Neural progenitor cell (in vitro differentiated cells): ENCODE measurements around the gene TAX1BP1. TPM values are rescaled to one million over a fixed set of nuclear protein-coding genes. Genes with fewer than 3 reads are reported as not detected.

Experiments used
- DNase-seq: peaks from one replicate; pipeline ENCODE4 v3.0.0-alpha.2; 2016; ENCODE audit warnings: low spot score
- H2AFZ ChIP-seq: fragments of 200-600 bp; sonication (generic); replicated peaks from 2 replicates; pipeline ENCODE4 v1.6.1; 2016; ENCODE audit warnings: antibody characterized with exemption
- H3F3A ChIP-seq: fragments of 200-600 bp; sonication (generic); 2 replicates; pipeline ENCODE4 v1.6.1; 2016; ENCODE audit warnings: antibody characterized with exemption, low read depth
- H3K27ac ChIP-seq: fragments of 200-600 bp; sonication (generic); 2 replicates; pipeline ENCODE4 v1.5.1; 2016; ENCODE audit warnings: mild to moderate bottlenecking
- H3K27me3 ChIP-seq: fragments of 200-600 bp; sonication (generic); 2 replicates; pipeline ENCODE4 v1.6.1; 2016; ENCODE audit warnings: mild to moderate bottlenecking, moderate library complexity
- H3K36me3 ChIP-seq: fragments of 200-600 bp; sonication (generic); 2 replicates; pipeline ENCODE4 v1.5.1; 2016
- H3K4me1 ChIP-seq: fragments of 200-600 bp; sonication (generic); 2 replicates; pipeline ENCODE4 v1.6.1; 2016; ENCODE audit warnings: mixed run types
- H3K4me2 ChIP-seq: fragments of 200-600 bp; sonication (generic); 2 replicates; pipeline ENCODE4 v1.6.1; 2016
- H3K4me3 ChIP-seq: fragments of 200-600 bp; sonication (generic); 2 replicates; pipeline ENCODE4 v1.5.1; 2016
- H3K79me2 ChIP-seq: fragments of 200-600 bp; sonication (generic); 2 replicates; pipeline ENCODE4 v1.6.1; 2016; ENCODE audit warnings: low read depth
- H3K9ac ChIP-seq: fragments of 200-600 bp; sonication (generic); 2 replicates; pipeline ENCODE4 v1.6.1; 2016
- H3K9me3 ChIP-seq: fragments of 200-600 bp; sonication (generic); 2 replicates; pipeline ENCODE4 v1.5.1; 2016; ENCODE audit warnings: low read depth
- H4K20me1 ChIP-seq: fragments of 200-600 bp; sonication (generic); 2 replicates; pipeline ENCODE4 v1.6.1; 2016; ENCODE audit warnings: low read depth
- H3K27ac Mint-ChIP-seq: 3 replicates; pipeline ENCODE4 v1.8.0; 2021; ENCODE audit warnings: mixed read lengths
- H3K27me3 Mint-ChIP-seq: 2 replicates; pipeline ENCODE4 v1.8.0; 2022; ENCODE audit warnings: low read depth, mild to moderate bottlenecking, inconsistent platforms, moderate library complexity, mixed read lengths; ENCODE audit not compliant: insufficient read depth
- H3K36me3 Mint-ChIP-seq: 3 replicates; pipeline ENCODE4 v1.8.0; 2021; ENCODE audit warnings: mixed read lengths
- H3K4me1 Mint-ChIP-seq: 3 replicates; pipeline ENCODE4 v1.8.0; 2021; ENCODE audit warnings: mixed read lengths
- H3K4me3 Mint-ChIP-seq: 3 replicates; pipeline ENCODE4 v1.8.0; 2021; ENCODE audit warnings: mild to moderate bottlenecking, moderate library complexity, mixed read lengths
- H3K9me3 Mint-ChIP-seq: 3 replicates; pipeline ENCODE4 v1.8.0; 2020; ENCODE audit warnings: mixed read lengths
- EZH2 ChIP-seq: fragments of 200-600 bp; sonication (generic); IDR thresholded peaks from 2 replicates; pipeline ENCODE4 v1.6.1; 2017; ENCODE audit warnings: antibody characterized with exemption, mild to moderate bottlenecking, moderate library complexity
- EZH2phosphoT487 ChIP-seq: fragments of 200-600 bp; sonication (generic); IDR thresholded peaks from 2 replicates; pipeline ENCODE4 v1.6.1; 2017; ENCODE audit warnings: antibody characterized with exemption
- total RNA-seq: library from RNA; depleted of rRNA; stranded (reverse); fragments of >200 nt; gene quantifications from 2 replicates; pipeline ENCODE4 v1.2.3, GENCODE V29; 2015; ENCODE audit warnings: low replicate concordance
- TF ChIP-seq, protein P1 (sequence below): fragments of 200-600 bp; sonication (generic); IDR thresholded peaks from 2 replicates; pipeline ENCODE4 v1.5.1; 2017; ENCODE audit warnings: antibody characterized with exemption, mild to moderate bottlenecking

The TAX1BP1 gene
- total RNA-seq, 1 donor from 2014 or later: 80.0 TPM

DNA sequence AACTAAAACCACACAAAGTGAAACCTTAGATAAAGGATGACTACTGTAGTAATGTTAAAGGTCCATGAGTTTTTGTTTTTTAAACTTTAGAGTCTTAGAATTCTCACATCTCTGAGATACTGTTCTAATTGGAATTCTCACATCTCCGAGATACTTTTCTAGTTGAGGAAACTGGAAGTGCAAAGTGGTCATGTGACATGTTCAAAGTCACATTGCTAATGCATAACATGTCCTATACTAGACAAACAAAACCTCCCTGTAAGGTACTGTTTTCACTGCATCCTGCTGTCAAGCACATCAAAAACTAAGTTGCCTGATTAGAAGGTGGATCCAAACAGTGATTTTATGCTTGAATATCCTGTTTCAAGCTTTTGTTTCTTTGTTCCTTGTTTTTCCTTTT is 13.9 kb downstream of the TAX1BP1 start:
- Histone ChIP-seq H3K4me1 (no peaks in the 10 kb centered on the region), H2AFZ (no peak overlapping the region), H3K36me3 (peaks cover 27% of the 10 kb centered on the region), H3K4me2 (no peak overlapping the region), H3K9ac (no peak overlapping the region), H4K20me1 (peaks cover 6% of the 10 kb centered on the region), H3K4me3 (no peak overlapping the region), H3K79me2 (peaks cover 3% of the 10 kb centered on the region), H3K27ac (no peak overlapping the region), H3F3A (no peaks in the 10 kb centered on the region), H3K9me3 (no peaks in the 10 kb centered on the region), H3K27me3 (no peaks in the 10 kb centered on the region)
- no peak for DNase-seq
- Mint-ChIP-seq H3K27ac (no peak overlapping the region), H3K9me3 (no peaks in the 10 kb centered on the region), H3K4me1 (no peaks in the 10 kb centered on the region), H3K27me3 (no peaks in the 10 kb centered on the region), H3K4me3 (no peak overlapping the region), H3K36me3 (peaks cover 12% of the 10 kb centered on the region)
- no peak for TF ChIP-seq EZH2
- no peak for TF ChIP-seq EZH2phosphoT487

DNA sequence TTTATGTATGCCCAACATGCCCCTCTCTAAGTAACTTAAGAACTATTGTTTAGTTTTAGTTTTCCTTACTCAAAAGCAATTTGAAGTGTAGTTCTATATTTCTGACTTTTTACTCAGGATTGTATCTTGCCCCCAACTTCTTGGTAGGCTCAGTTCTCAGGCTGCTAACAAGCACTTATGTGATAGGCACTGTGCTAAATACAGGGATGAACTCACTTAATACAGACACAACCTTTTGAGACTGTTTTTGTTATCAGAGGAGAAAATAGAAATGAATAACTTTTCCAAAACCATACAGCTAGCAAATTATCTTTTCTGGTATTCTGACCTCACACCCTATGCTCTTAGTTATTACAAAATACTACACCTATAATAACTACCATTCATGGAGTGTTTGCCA is 16.3 kb downstream of the TAX1BP1 start:
- Histone ChIP-seq H3K79me2 (peaks cover 3% of the 10 kb centered on the region), H3F3A (no peaks in the 10 kb centered on the region), H3K4me2 (no peak overlapping the region), H2AFZ (no peak overlapping the region), H4K20me1 (peaks cover 6% of the 10 kb centered on the region), H3K27ac (no peak overlapping the region), H3K9ac (no peak overlapping the region), H3K27me3 (no peaks in the 10 kb centered on the region), H3K4me3 (no peak overlapping the region), H3K9me3 (no peaks in the 10 kb centered on the region), H3K4me1 (no peaks in the 10 kb centered on the region), H3K36me3 (peaks cover 17% of the 10 kb centered on the region)
- no peak for DNase-seq
- TF ChIP-seq EZH2phosphoT487: no peak
- TF ChIP-seq, protein P1, sequence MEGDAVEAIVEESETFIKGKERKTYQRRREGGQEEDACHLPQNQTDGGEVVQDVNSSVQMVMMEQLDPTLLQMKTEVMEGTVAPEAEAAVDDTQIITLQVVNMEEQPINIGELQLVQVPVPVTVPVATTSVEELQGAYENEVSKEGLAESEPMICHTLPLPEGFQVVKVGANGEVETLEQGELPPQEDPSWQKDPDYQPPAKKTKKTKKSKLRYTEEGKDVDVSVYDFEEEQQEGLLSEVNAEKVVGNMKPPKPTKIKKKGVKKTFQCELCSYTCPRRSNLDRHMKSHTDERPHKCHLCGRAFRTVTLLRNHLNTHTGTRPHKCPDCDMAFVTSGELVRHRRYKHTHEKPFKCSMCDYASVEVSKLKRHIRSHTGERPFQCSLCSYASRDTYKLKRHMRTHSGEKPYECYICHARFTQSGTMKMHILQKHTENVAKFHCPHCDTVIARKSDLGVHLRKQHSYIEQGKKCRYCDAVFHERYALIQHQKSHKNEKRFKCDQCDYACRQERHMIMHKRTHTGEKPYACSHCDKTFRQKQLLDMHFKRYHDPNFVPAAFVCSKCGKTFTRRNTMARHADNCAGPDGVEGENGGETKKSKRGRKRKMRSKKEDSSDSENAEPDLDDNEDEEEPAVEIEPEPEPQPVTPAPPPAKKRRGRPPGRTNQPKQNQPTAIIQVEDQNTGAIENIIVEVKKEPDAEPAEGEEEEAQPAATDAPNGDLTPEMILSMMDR: no peak
- Mint-ChIP-seq H3K36me3 (peaks cover 19% of the 10 kb centered on the region), H3K27ac (no peak overlapping the region), H3K4me3 (no peak overlapping the region), H3K4me1 (no peaks in the 10 kb centered on the region), H3K9me3 (peaks cover under 1% of the 10 kb centered on the region), H3K27me3 (no peaks in the 10 kb centered on the region)

DNA sequence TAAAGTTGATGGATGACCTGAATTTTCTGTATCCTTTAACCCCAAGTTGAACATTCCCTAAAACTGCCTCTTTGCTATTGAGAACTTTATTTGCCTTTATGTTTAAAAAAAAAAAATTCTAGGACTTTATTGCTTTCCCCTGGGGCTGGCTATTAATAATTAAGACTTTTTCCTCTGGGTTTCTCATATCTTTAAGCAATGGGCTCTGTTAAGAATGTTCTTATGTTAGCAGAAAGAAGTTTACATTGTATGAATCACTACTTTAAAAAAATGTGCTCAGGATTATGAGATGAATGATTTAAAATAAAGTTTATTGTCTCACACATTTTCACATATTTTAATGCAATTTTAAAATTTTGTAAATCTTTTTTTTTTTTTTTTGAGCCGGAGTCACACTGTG is 19.5 kb downstream of the TAX1BP1 start:
- peaks cover 20% of the 10 kb centered on the region for H3K36me3 Mint-ChIP-seq
- Histone ChIP-seq H4K20me1 (no peaks in the 10 kb centered on the region), H3K4me1 (no peaks in the 10 kb centered on the region), H3K36me3 (peaks cover 18% of the 10 kb centered on the region), H3F3A (no peaks in the 10 kb centered on the region), H3K9ac (no peak overlapping the region), H3K27me3 (no peaks in the 10 kb centered on the region), H3K4me3 (no peak overlapping the region), H3K27ac (no peak overlapping the region), H2AFZ (no peak overlapping the region), H3K9me3 (no peaks in the 10 kb centered on the region), H3K79me2 (peaks cover 7% of the 10 kb centered on the region), H3K4me2 (no peak overlapping the region)
- TF ChIP-seq, protein P1: no peak
- TF ChIP-seq EZH2 (no peak), EZH2phosphoT487 (no peak)
- H3K4me3 Mint-ChIP-seq: no peak overlapping the region
- H3K9me3 Mint-ChIP-seq: peaks cover 4% of the 10 kb centered on the region
- no peaks in the 10 kb centered on the region for H3K4me1 Mint-ChIP-seq
- DNase-seq: no peak
- no peak overlapping the region for H3K27ac Mint-ChIP-seq
- no peaks in the 10 kb centered on the region for H3K27me3 Mint-ChIP-seq

DNA sequence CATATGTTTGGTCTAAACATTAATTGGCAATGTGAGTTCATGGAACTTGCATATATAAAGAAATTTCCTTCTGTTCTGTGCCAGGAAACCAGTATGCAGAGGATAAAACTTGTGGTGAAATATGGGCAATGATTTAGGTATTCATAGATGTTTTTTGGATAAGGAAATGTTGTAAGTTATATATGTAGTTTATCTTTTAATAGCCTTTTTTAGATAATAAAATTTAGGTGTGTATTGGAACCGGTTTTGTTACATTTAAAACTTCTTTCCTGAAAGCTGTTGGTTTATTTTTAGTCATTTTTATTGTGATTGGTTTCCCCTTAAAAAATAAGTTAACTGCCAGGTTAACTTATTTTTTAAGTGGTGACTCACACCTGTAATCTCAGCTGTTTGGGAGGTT is 22.1 kb downstream of the TAX1BP1 start:
- no peak overlapping the region for H3K27ac ChIP-seq
- no peak overlapping the region for H3K9ac ChIP-seq
- no peak overlapping the region for H3K4me3 ChIP-seq
- H3K79me2 ChIP-seq: peaks cover 10% of the 10 kb centered on the region
- TF ChIP-seq, protein P1: no peak
- no peak for TF ChIP-seq EZH2
- TF ChIP-seq EZH2phosphoT487: no peak
- no peak overlapping the region for H3K4me2 ChIP-seq
- H3F3A ChIP-seq: no peaks in the 10 kb centered on the region
- no peaks in the 10 kb centered on the region for H4K20me1 ChIP-seq
- H3K36me3 ChIP-seq: peaks cover 18% of the 10 kb centered on the region
- H3K4me1 ChIP-seq: no peaks in the 10 kb centered on the region
- peaks cover 4% of the 10 kb centered on the region for H3K9me3 Mint-ChIP-seq
- H3K27ac Mint-ChIP-seq: no peak overlapping the region
- no peak for DNase-seq
- no peak overlapping the region for H3K4me3 Mint-ChIP-seq
- H2AFZ ChIP-seq: no peak overlapping the region
- H3K4me1 Mint-ChIP-seq: no peaks in the 10 kb centered on the region
- H3K9me3 ChIP-seq: no peaks in the 10 kb centered on the region
- peaks cover 31% of the 10 kb centered on the region for H3K36me3 Mint-ChIP-seq
- H3K27me3 Mint-ChIP-seq: no peaks in the 10 kb centered on the region
- H3K27me3 ChIP-seq: no peaks in the 10 kb centered on the region
